Measurements from ENCODE around the gene SYT17.
A peak's percentile ranks its signal among the peaks of the same experiment; 100 is the strongest.

Gene SYT17

DNA sequence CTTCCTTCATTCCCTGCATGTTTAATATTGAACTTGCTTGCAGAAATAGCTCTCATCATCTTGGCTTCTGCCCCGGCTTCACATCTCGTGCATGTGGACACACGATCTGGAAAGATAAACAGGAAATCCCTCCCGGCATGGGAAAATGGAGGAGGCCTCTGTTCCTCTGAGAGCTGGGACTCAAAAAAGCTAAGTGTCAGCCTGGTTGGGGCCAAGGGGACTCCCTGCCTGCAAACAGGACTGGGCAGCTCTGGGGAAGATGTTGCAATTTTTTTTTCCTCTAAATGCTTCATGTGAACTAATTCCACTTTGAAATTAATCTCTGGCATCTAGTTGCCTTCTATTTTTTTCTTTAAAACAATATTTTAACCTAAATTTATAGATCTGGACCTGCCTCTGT, 29.4 kb upstream of the SYT17 start:
- DNase-seq: peak in 1 of 58 donors; percentile 8

DNA sequence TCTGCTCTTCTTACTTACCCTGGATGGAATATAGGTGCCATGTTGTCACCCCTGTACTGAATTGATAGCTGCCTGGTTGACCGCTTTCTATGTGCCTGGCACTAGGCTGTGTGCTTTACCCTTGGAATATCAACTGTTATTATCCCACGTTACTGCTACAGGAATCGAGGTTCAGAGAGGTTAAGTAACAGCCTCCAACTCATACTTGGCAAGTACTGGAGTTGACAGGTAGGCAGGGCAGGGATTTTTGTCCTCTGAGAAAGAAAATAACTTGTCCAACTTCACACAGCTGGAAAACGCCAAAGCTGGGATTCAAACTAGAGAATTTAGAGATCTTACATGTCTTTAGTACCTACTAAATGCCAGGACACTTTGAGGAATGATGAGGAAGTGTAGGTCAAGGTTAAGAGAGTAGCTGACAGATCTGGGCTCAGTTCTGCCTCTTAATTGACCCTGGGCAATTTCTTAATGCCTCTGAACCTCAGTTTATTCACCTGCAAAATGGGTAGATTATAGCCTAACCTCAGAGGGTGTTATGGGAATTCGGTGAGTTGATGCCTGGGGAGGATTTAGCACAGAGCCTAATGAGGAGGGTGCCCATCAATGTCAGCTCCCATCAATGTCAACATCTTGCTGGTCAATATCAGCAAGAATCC, 28.5 kb upstream of the SYT17 start:
- DNase-seq: no peak

DNA sequence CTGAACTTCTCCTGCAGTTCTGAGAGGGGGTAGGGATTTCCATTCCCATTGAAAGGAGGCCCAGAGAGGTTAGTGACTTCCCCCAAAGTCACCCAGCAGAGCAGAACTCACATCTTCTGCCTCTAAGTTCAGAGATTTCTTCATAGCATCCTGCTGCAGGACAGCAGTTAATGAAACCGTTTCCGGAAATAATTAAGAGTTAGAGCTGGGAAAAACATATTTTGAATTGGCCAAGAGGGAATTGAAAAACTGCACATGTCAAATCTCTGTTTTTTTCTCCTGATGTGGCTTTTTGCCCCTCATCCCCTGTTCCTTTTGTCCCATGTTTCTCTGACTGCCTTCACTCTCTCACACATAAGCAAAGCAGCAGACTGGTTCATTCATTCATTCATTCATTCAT, 27.6 kb upstream of the SYT17 start:
- no peak for DNase-seq

DNA sequence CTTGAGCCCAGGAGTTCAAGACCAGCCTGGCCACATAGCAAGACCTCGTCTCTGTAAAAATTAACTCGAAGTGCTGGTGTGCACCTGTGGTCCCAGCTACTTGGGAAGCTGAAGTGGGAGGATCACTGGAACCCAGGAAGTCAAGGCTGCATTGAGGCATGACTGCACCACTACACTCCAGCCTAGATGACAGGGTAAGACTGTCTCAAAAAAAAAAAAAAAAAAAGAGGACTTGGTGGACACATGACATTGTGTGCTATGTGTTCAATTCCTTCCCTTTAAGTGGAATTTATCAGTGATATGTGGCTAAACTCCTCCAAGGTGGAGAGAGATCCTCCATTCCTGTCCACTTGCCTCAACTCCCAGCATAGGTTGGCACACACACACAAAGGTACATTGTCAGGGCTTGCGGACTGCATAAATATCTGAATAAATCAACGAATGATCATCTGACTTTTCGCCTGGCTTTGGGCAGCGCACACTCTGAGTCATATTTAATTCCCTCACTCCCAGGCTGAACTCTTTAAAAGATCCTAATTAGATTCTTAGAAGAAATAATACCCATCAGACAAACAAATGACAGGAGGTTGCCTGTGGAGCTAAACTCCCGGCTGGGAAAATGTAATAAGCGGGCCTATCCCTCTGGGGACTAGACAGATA, 25.0 kb upstream of the SYT17 start:
- peak in 1 of 58 donors; percentile 2 for DNase-seq

DNA sequence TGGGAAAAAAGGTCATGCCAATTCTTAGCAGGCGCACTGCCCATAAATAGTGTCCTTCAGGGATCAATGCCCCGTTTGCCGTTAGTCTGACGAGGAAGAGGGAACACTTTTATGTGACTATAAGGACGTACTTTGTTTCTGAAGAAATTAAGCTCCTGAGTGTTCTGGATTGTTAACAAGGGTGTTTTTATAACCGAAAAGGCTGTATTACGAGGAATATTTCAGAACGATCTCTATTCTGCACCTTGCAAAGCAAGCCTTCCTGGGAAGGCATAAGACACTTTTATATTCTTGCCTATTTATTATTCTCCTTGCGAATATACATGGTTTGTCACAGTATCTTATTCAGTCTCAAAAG, 24.5 kb upstream of the SYT17 start:
- no peak for DNase-seq

DNA sequence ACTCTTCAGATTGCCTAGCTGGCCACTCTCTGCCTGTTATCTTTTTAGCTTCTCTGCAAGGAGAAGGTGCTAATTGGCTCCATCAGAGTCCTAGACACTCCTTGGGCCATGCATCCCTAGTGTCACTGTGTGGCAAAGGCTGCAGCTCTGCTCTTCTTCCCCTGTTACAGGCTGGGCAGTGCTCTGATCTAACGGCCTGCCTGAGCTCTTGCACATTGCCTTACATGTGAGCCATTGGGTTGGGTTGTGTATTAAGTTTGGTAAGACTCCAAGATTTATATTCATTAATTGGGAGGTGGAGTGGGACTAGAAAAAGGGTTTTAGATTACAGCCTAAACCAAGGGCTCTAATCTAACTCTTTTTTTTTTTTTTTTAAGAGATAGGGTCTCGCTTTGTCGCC, 23.0 kb upstream of the SYT17 start:
- no peak for DNase-seq

DNA sequence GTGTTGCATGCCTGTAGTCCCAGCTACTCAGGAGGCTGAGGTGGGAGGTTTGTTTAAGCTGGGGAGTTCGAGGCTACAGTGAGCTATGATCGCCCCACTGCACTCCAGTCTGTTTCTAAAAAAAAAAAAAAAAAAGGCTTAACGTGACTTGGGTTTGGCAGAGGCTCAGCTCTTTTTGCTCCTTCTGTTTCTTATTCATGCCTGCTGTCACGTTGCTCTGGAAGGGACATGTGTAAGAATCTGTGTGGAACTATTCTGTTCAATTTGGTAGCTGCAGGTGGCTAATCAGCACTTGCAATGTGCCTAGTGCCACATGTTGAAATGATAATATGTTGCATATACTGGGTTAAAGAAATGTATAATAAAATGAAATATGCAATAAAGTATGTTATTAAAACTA, 20.9 kb upstream of the SYT17 start:
- peak in 4 of 58 donors; percentile 4 to 40 (median 18) for DNase-seq

DNA sequence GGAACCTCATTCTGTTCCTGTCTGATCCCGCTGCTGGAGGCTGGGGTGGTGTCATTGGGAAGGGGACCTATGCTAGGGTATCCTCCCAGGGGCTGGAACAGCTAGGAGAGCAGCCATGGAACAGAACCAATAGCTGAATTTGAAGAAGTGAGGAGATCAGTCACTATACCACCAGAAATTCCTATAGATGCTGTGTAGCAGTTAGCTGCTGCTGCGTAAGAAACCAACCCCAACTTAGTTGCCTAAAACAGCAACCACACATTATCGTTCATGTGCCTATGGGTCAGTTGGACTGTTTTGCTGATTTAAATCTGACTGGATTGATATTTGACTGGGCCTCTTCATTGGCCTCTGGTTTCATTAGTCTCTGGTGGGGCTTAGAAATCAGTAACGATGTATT, 20.4 kb upstream of the SYT17 start:
- DNase-seq: no peak

DNA sequence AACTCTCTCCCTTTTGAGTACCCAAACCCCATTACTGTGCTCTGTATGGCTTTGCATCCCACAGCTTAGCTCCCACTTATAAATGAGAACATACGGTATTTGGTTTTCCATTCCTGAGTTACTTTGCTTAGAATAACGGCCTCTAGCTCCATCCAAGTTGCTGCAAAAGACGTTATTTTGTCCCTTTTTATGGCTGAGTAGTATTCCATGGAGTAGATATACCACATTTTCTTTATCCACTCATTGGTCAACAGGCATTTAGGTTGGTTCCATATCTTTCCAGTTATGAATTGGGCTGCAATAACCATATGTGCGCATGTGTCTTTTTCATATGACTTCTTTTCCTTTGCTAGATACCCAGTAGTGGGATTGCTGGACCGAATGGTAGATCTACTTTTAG, 19.9 kb upstream of the SYT17 start:
- DNase-seq: no peak

DNA sequence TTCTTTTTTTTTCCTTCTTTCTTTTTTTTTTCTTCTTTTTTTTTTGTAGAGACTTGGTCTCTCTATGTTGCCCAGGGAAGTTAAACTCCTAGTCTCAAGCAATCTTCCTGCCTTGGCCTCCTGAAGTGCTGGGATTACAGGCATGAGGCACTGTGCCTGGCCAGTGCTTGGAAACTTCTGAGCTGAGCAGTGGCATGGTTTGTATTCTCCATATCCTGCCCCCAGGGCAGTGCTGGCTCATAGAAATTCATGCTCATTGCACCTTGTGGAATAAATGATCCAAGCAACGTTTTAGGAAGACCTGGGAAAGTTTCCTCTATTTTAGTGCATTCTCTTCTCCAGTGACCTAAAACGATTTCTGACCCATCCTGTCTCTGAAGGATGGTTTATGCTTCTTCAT, 16.7 kb upstream of the SYT17 start:
- DNase-seq: no peak

DNA sequence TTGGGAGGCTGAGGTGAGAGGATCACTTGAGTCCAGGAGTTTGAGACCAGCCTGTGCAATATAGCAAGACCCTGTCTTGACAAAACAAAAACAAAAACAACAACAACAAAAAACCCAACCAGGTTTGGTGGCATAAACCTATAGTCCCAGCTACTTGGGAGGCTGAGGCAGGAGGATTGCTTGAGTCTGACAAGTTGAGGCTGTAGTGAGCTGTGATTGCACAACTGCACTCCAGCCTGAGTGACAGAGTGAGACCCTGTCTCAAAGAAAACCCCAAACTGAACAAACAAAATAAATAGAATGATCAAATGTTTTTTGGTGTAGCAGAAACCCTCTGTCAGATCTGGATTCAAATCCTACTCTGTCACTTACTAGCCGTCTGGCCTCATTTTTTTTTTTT, 16.0 kb upstream of the SYT17 start:
- no peak for DNase-seq

DNA sequence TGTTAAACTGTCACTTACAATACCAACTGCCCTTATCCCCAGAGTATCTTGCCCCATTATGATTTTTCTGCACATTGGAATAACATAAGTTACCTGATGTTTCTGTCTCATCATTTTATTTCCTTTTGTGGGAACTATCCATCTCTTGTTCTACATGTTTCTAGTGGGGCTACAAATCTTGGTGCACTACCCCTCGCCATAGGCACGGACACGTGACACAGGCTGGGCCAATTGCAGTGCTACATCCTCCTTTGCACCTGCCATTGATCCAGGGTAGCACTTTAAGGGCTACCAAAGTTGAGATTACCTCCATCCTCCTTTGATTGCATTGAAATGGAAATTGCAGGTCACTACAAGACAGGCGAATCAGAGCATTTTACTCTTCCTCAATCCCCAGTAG, 14.2 kb upstream of the SYT17 start:
- DNase-seq: no peak

DNA sequence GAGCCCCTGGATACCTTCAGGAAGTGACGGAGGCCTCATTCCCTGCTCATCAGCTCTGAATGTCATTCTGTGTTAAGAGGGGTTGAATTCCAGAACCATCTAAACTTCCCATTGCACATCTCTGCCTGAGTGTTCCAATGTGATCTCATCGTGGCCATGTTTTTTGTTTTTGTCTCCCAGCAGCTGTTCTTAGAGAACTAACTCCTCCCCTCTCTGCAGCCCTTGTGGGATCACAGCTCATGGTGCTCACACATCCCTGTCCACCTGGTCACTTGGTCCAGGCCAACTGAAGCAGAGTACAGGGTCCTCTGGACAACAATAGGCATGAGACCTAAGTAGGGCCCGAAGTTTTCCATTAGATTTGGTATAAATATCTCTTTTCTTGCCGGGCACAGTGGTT, 6.0 kb upstream of the SYT17 start:
- DNase-seq: no peak

DNA sequence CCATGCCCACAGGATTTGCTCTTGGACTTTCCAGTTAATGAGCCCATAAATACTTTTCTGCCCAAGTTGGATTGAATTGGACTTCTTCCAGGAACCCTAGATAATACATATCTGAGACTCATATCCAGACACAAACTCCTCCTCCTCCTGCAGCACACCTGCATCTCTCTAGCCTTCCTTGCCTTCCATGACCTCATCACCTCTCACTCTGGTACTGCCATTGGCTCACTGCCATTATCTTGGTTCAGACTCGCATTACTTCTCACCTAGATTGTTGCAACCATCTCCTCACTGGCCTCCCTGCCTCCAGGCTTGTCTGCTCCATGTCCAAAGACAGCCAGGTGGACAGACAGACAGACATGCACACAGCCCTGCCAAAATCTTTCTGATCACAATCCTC, 4.8 kb upstream of the SYT17 start:
- no peak for DNase-seq

DNA sequence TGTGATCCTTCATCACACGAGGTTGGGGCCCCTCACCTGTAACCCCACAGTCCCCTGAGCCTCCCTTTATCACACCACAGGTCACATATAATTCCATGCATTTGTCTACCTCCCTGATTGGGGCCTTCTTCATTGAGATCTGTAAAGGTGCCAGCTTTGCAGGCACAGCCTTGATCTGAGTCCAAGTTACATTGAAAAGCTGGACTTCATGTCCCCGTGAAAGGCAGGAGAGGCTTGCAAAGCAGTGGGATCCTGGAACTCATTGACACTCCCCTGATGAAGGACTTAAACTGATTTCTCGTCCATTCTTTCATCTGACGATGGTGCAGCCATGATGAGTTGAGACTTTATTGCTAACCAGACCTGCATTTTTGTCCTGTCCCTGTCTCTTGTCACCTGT, 3.8 kb upstream of the SYT17 start:
- no peak for DNase-seq

DNA sequence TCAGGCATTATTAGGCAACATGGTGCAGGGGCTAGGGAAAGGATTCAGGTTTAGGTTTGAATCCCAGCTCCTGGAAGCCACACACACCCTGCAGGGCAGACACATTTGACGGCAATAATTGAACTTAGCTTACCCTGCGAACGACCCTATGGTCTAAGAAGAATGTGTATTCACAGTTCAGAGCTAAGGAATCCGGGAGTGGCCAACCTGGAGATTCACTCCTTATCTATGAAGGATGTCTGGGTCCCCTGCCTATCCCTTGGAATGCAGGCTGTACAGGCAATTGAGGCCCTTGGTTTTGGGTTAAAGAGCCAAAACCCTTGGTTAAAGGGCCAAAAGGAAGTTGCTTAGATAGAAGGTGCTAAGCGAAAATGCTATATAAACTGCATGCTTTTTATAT, 2.9 kb upstream of the SYT17 start:
- DNase-seq: no peak

DNA sequence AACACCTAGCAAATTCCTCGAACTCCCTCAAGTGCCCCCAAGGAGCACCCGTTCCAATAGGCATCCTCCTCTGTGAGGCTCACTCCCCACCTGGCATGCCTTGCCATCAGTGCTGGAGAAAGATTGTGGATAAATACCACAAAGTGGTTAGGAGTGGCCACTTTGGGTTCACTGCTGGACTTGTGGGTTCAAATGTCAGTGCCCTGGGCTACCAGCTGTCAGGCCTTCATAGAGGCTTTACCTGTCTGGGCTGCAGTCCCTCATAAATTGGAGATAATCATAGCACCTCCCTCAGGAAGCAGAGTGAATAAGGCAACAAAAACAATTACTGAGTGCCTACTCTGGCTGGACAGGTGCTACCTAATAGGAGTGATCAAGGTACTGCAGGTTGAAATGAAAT, 1.5 kb upstream of the SYT17 start:
- DNase-seq: no peak

DNA sequence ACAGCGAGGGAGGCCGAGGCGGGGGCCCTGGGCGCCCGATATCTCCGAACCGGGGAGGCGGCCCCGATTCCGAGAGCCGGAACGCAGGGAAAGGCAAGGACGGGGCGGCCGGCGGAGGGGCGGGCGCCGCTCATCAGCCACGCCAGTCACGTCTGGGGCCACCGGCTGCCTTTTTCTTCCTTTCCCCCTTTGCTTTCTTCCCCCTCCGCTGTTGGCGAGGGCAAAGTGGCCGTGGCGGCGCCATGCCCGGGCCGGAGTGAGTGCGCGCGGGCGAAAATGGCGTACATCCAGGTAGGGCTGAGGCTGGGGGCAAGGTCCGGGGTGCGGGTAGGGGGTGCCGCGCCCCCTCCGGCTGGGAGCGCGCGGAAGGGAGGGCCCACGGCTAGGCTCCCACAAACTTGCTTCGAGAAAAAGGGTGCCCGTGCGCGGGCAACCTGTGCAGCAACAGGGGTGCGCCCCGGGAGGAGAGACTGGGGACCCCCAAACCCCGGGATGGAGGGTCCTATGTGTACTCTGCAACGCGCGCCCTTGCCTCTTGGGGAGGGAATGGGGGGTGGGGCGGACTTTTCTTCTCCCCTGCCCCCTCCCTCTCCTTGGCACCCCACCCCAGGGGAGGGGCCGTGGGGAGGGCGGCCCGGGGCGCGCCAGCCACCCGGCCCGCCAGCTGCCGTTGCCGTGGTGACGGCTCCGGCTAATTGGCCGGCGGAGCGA, 486 bp downstream of the SYT17 start:
- peak in 53 of 58 donors; percentile 9 to 87 (median 53) for DNase-seq

DNA sequence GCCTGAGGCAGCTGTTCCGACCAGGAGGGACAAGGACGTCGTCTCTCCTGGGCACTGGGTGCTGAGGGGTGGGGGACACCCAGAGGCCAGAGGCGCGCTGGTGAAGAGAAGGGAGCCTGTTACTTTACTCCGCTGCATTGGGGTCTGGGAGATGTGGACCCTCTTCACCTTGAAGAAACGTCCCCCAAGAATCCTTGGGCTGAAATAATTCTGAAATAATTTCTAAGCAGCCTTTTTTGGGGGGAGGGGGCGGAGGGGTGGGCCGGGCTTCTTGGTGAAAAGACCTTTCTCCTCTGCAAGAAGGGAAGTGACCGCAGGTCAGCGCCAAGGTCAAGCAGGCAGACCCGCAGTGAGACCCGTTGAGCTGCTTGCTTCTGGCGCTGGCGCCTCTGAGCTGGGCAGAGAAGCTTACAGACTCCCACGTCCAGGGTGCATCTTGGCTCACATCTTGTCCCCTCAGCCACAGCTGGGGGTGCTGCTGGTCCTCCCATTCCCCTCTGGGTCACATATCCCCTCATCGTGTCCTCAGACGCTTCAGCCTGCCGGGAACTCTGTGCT, 1.1 kb downstream of the SYT17 start:
- DNase-seq: peak in 8 of 58 donors; percentile 4 to 47 (median 14)

DNA sequence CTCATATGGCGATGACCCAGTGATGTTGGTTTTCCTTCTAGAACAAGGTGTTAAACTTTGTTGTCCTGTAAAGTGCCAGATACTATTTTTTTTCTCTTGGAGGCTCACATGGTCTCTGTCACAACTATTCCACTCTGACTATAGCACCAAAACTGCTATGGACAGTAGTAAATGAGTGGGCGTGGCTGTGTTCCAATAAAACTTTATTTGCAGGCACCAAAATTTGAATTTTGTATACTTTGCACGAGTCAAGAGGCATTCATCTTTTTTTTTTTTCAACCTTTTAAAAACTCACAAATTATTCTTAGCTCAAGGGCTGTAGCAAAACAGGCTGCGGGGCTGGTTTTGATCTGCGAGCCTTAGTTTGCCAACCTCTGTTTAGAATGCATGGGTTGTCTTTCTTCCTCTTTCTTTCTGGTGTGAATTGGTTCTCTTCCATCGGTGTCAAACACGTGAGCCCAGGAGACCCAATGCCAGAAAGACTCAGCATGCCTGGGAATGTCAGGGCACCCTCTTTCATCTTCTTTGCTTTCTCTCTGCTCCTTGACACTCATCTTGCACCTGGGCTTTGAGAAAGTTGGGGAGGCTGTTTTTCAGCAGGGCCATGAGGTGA, 2.1 kb downstream of the SYT17 start:
- DNase-seq: peak in 34 of 58 donors; percentile 2 to 72 (median 21)

DNA sequence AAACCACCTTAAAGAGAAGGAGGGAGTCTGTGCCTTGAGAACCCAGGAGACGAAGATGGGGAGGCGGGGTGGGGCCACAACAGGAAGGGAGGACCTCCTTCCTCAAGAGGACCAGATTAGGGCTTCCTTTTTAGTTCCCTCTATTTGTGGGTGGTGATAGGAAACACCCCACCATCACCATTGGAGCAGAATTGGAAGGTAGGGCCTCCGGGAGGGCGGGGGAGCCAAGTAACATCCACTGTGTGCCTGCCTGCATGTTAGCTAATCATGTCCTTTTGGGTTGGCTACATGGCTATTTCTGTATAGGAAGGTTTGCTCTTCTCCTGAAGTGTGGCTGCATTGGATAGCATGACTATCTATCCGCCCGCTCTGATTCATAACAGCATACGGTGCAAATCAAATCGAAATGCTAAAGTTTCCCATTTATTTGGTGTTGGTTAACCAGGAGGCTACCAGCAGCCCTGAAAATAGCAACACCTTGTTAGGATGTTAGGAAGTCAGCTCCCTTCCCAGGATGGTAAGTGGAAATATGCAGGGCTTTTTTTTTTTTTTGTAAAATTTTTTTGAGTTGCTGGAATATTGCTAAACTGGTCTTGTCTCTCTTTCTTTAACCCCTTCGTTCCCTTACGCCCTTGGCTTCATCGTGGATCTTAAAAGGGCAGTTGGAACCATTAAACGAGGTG, 4.2 kb downstream of the SYT17 start:
- DNase-seq: peak in 28 of 58 donors; percentile 4 to 77 (median 34)

Measured in anterior cingulate cortex (tissue), 58 donors.